HUES48 (cell line): ENCODE data around the gene EHF.
A peak's percentile ranks its signal among the peaks of the same experiment; 100 is the strongest.

Source experiments
- H3K27ac ChIP-seq: one replicate; pipeline ENCODE4 v1.7.0; 2013; ENCODE audit warnings: low read depth, low read length, inconsistent platforms
- H3K27me3 ChIP-seq: 2 replicates; pipeline ENCODE4 v1.6.1; 2013; ENCODE audit warnings: mild to moderate bottlenecking, low read length; ENCODE audit not compliant: control insufficient read depth, insufficient read depth
- H3K36me3 ChIP-seq: 2 replicates; pipeline ENCODE4 v1.6.1; 2013; ENCODE audit warnings: low read length; ENCODE audit not compliant: control insufficient read depth, insufficient read depth
- H3K4me1 ChIP-seq: 2 replicates; pipeline ENCODE4 v1.6.1; 2013; ENCODE audit warnings: mild to moderate bottlenecking, low read length; ENCODE audit not compliant: control insufficient read depth, insufficient read depth
- H3K4me3 ChIP-seq: 2 replicates; pipeline ENCODE4 v1.5.1; 2013; ENCODE audit warnings: mild to moderate bottlenecking, low read depth, low read length
- H3K9ac ChIP-seq: 2 replicates; pipeline ENCODE4 v1.6.1; 2013; ENCODE audit warnings: mild to moderate bottlenecking, low read depth, low read length, moderate library complexity
- H3K9me3 ChIP-seq: 2 replicates; pipeline ENCODE4 v1.6.1; 2013; ENCODE audit warnings: low read length; ENCODE audit not compliant: control insufficient read depth, insufficient read depth

The EHF gene

DNA sequence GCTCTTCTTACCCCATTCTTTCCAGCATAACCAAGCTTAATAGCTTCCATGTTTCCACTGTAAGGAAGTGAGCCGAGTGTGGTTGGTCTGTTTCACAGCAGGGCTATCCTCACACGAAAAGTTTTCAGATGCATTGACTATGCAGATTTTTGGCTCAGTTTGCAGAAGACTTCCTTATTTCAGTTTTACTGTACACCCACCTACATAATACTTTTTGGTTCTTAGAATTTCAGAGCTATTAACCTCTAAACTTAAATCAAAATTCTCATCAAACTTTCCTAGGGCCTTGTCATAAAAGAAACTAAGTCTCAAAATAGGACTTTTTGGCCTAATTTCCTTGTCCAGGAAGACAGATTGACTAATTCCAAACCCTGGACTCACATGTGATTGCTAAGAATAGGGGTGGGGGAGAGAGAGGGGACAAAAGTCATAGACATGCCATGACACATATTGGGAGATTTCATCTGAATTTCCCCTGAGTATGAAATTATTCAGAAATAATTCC, 7.3 kb upstream of the EHF start:
- H3K9ac ChIP-seq, result no peak overlapping the region

DNA sequence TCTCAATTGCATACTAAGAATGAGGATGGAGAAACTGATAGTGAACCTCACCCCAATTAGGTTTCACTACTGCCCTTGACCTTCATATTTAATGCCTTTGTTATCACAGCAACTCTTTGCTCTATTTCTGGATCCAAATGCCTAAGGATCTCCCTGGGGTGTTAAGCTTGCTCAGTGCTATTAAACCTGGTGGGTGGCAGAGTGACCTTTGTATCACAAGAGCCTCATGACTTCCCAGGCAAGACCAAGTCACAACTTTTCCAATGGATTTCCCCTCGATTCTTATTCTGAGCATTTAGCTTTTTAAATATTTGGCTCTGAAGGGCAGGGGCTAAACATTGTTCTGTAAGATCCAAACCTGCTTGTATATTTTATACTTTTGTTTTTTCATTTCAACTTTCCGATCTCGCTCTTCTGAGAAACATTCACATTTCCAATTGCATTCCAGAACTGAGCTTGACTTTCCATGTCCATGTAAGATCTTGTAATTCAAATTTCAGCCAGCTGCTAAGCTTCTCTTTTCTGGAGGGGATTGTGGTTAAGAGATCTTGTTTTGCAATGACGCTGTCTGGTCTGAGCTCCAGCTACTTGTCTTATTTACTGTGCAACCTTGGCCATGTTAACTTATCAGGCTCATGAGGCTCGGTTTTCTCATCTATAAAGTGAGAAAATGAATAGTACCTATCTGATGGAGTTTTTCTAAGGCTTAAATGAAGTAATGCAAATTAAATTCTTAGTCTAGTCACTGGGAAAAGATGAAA, 6.4 kb upstream of the EHF start:
- no peak overlapping the region for H3K4me3 ChIP-seq
- H3K4me1 ChIP-seq, result peaks cover 12% of the 10 kb centered on the region
- H3K36me3 ChIP-seq, result no peaks in the 10 kb centered on the region
- no peak overlapping the region for H3K27ac ChIP-seq
- H3K27me3 ChIP-seq, result no peaks in the 10 kb centered on the region
- H3K9ac ChIP-seq, result no peak overlapping the region
- H3K9me3 ChIP-seq, result no peaks in the 10 kb centered on the region

More for the DNA sequence above, 7.3 kb upstream of the EHF start:
- H3K27ac ChIP-seq, result no peak overlapping the region
- H3K4me1 ChIP-seq, result peaks cover 12% of the 10 kb centered on the region
- no peaks in the 10 kb centered on the region for H3K9me3 ChIP-seq
- no peak overlapping the region for H3K4me3 ChIP-seq
- no peaks in the 10 kb centered on the region for H3K36me3 ChIP-seq
- no peaks in the 10 kb centered on the region for H3K27me3 ChIP-seq

DNA sequence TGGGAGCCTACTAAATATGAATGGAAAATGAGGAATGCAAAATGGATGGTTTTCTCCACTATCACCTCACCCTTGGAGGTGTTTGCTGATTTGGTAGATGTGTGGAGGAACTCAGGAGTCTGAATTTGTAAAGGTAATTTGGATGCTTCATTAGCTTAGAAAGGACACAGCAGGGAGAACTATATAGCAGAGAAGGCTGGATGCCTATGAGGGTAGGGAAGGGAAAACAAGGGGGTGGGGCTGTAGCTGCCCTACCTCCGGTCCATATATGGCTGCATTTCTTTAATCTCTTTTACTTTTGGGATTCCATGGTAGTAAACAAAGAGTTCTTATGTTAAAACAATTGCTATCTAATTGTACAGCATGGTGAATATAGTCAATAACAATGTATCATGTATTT, 4.8 kb upstream of the EHF start:
- H3K9me3 ChIP-seq, result no peaks in the 10 kb centered on the region
- peaks cover 12% of the 10 kb centered on the region for H3K4me1 ChIP-seq
- no peak overlapping the region for H3K9ac ChIP-seq
- no peaks in the 10 kb centered on the region for H3K36me3 ChIP-seq
- H3K4me3 ChIP-seq, result no peak overlapping the region
- peak overlapping the region; percentile 2 for H3K27ac ChIP-seq
- no peaks in the 10 kb centered on the region for H3K27me3 ChIP-seq

DNA sequence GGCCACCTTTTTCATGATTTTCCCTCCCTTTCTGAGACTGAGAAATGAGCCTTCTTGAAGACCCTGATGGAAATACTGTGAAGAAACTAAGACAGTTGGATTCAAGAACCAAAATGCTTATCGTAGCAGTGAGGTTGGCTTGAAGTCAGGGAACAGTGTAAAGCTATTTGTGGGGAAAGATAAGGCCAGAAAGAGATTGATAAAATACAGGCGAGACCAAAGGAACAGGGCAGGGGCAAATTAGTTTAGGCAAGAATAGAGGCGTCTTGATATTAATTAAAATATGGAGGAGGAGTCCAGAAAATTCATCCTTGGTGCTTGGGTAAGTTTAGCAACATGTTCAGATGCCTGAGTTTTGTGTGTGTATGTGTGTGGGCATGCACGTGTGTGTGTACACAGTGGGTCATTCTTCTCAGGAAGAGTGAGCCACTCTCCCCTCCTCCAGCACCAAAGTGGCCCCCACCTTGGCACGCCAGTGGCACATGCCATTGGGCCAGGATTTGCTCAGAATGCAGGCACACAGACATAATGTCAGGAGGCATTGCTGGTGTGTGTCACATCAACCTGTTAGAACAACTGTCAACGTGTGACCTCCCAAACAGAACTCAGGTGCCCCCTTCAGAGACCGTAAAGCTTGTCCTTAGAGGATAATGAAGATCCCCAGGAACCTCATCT, 3.9 kb upstream of the EHF start:
- Histone ChIP-seq H3K4me1 (peaks cover 12% of the 10 kb centered on the region), H3K4me3 (no peak overlapping the region), H3K27ac (no peak overlapping the region), H3K9me3 (no peaks in the 10 kb centered on the region), H3K9ac (no peak overlapping the region), H3K27me3 (no peaks in the 10 kb centered on the region), H3K36me3 (no peaks in the 10 kb centered on the region)

DNA sequence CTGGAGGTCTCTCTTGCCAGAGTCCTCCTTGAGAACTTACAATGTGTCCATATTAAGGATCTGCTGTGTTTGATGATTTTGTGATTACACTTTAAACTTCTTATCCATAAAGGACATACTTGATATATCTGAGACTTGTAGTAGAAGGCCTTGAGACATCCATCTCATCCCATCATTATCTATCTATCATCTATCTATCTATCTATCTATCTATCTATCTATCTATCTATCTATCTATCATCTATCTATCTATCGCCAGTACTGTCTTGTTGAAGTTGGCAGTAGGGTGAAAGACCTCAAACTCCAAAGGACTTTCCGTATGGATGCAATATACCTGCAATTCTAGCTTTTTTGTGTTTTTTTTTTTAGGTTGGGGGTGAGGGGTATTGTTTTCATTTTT, 2.5 kb upstream of the EHF start:
- Histone ChIP-seq H3K4me3 (no peak overlapping the region), H3K9ac (no peak overlapping the region), H3K9me3 (no peaks in the 10 kb centered on the region), H3K27ac (no peak overlapping the region), H3K27me3 (no peaks in the 10 kb centered on the region), H3K36me3 (no peaks in the 10 kb centered on the region), H3K4me1 (peaks cover 12% of the 10 kb centered on the region)

DNA sequence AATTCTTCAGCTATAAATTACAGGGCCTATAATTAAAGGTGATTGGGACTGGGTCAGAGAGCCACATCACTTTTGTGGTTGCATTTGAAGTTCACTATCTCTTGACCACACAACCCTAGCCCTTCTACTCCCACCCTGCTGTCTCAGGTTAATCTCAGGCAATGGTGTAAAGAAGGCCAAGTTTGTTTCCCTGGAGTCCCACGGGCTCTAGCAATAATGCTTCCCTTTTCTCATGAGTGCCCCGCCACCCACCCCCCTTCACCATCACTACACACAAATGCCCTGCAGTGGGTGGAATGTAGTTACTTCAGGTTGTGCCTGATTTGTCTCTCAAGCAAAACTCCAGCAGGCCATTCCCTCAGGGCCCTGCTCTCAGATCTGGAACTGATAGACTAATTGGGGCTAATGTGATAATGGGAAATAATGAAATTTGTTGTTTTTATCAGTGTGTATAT, 1.8 kb upstream of the EHF start:
- H3K9me3 ChIP-seq, result no peaks in the 10 kb centered on the region
- no peak overlapping the region for H3K9ac ChIP-seq
- no peak overlapping the region for H3K4me3 ChIP-seq
- H3K36me3 ChIP-seq, result no peaks in the 10 kb centered on the region
- peaks cover 12% of the 10 kb centered on the region for H3K4me1 ChIP-seq
- no peaks in the 10 kb centered on the region for H3K27me3 ChIP-seq
- H3K27ac ChIP-seq, result no peak overlapping the region

DNA sequence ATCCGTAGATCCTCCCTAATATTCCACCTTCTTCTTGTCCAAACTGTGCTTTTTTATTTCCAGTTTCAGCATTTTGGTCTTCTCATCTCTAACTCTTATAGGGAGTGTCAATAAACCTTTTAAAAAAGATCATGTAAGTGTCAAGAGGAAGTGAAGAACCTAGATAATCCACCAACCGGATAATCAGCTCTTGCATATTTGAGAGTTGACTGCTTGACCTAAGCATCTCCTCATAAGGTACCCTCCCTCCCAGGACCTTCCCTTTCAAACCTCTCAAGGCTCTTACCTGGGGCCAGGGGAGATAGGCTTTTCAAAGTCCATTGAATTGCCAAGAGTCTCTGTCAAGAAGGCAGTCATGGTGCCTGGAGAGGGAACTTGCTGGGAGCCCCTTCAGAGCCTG, 691 bp upstream of the EHF start:
- Histone ChIP-seq H3K9ac (no peak overlapping the region), H3K4me1 (peaks cover 7% of the 10 kb centered on the region), H3K27me3 (no peaks in the 10 kb centered on the region), H3K4me3 (no peak overlapping the region), H3K27ac (no peak overlapping the region), H3K36me3 (no peaks in the 10 kb centered on the region), H3K9me3 (no peaks in the 10 kb centered on the region)

DNA sequence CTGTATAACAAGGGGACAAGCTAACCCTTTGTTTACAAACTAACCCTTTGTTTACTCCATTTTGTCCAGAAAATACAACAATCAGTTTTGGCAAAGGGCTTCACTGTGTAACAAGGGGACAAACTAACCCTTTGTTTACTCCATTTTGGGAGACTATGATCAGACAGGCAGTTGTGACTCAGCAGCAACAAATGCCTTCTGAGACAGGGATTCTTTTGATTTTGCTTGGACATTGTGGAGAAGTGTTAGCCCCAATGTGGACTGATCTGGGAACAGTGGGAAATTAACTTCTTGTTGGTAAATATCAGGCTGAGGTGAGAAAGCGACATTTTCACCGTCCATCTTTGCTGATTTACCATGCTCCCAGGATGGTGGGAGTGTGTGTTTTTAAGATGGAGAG, 983 bp downstream of the EHF start:
- Histone ChIP-seq H3K27ac (no peak overlapping the region), H3K4me1 (no peaks in the 10 kb centered on the region)

DNA sequence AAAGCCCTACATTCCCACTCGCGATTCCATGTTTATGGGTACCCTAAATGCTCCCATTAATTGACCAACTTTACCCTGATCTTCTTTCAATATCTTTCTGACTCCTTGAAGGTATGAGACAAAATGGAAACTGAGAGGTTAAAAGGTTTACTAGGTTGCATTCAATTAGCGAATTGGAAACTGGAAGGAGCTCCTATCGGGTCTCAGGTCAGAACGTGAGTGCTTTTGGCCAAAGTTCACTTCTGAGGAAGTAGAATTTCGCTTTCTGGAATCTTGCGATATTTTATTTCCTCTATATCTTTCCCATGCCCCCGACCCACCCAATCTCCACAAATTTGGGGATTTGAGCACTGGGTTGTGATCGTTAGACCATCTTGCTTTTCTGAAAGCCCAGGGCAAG, 2.6 kb downstream of the EHF start:
- Histone ChIP-seq H3K27ac (no peak overlapping the region), H3K9ac (no peak overlapping the region), H3K4me3 (no peak overlapping the region), H3K36me3 (no peaks in the 10 kb centered on the region), H3K9me3 (no peaks in the 10 kb centered on the region), H3K27me3 (no peaks in the 10 kb centered on the region), H3K4me1 (no peaks in the 10 kb centered on the region)

More for the DNA sequence above, 983 bp downstream of the EHF start:
- Histone ChIP-seq H3K27me3 (no peaks in the 10 kb centered on the region), H3K4me3 (no peak overlapping the region), H3K9me3 (no peaks in the 10 kb centered on the region), H3K9ac (no peak overlapping the region), H3K36me3 (no peaks in the 10 kb centered on the region)

DNA sequence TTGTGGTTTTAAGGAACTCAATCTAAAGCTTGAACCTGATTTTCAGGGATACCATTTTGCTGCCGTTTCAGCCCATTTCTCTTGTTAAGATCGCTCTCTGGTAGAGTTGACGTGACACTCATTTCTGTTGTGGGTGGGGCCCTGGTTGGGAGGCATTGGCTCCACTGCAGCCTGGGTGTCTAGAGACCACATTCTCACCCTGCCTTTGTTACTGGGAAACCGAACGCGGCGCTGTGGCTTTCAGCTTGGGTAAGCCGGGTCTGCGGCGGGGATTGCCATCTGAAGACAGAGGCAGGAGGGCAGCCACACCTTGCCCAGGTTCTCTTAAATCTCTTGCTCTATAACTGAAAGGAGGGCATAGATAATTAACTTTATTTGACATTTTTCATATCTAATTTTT, 3.2 kb downstream of the EHF start:
- H3K4me3 ChIP-seq, result no peak overlapping the region

DNA sequence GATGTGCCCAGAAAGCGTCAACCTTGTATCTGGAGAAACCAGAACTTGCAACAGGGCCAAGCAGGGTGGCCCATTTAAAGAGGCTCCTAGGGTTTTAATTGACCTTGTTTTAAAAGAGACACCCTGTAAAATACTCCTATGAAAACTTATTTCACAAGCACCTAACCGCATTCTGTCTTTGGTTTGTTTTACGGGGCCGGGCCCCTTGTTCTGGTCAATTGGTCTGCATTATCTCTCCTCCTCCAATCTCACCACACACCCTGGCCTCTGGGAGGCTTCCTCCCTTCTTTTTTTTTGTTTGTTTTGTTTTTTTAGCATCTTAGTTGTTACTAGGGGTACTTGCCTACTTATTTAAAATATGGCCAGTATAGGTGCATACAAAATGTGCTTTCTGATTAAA, 4.7 kb downstream of the EHF start:
- H3K27me3 ChIP-seq, result no peaks in the 10 kb centered on the region
- no peaks in the 10 kb centered on the region for H3K9me3 ChIP-seq
- no peak overlapping the region for H3K9ac ChIP-seq
- no peaks in the 10 kb centered on the region for H3K36me3 ChIP-seq
- H3K4me3 ChIP-seq, result no peak overlapping the region
- H3K27ac ChIP-seq, result no peak overlapping the region
- no peaks in the 10 kb centered on the region for H3K4me1 ChIP-seq

More for the DNA sequence above, 3.2 kb downstream of the EHF start:
- Histone ChIP-seq H3K27ac (no peak overlapping the region), H3K9me3 (no peaks in the 10 kb centered on the region), H3K36me3 (no peaks in the 10 kb centered on the region), H3K4me1 (no peaks in the 10 kb centered on the region), H3K27me3 (no peaks in the 10 kb centered on the region), H3K9ac (no peak overlapping the region)
